ENCODE results near the gene PRR7. TPM values are rescaled to one million over a fixed set of nuclear protein-coding genes. Genes with fewer than 3 reads are reported as not detected.

PRR7 gene
- total and polyA plus RNA-seq, 2 of the 13 experiments (the other 11 are each of a cell fraction or from before 2014, with no cell fraction given) = 4.8 to 5.0 TPM

DNA sequence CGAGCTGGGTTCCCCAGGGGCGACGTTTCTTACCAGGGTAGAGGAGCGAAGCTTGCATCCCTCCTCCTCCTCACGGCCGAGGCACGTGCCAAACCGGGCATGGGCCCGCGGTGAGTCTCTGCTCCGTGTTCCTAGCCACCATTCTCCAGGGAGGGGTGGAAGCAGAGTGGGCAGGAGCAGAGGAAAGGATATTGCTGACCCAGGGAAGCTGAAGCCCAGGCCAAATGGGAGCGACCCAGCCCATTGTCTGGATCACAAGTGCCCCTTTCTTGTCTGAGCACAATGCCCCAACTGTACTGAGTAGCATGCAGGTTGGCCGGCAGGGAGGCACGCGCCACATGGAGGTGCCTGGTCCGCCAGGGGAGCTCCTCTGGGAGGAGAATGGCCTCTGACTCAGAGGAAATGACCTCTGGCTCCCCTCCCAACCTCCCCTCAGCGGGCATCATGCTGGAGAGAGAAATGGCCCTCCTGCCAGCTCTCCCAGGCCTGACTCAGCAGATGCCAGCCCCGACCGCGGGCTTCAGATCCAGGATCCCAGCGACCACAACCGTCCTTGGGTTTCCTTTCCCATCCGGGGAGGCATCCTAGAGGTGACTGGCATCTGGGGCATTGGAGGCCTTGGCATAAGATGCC, 1.1 kb downstream of the PRR7 start (continued):
- TF ChIP-seq ZZZ3 (CRISPR knock-in tag; IDR thresholded peaks at IDR 0.05; ENCODE audit: borderline replicate concordance) (no peak; the same call in 1 of the 2 replicates), ZNF609 (CRISPR knock-in tag; IDR thresholded peaks at IDR 0.05; ENCODE audit: borderline replicate concordance) (peak; percentile 60; the same call in 1 of the 2 replicates), ZNF710 (CRISPR knock-in tag; IDR thresholded peaks at IDR 0.05; ENCODE audit: borderline replicate concordance) (no peak), CEBPG (CRISPR knock-in tag; IDR thresholded peaks at IDR 0.05) (0 out of 2 replicates have a peak, but pooled peaks have one; percentile 7), ZNF776 (CRISPR knock-in tag; IDR thresholded peaks at IDR 0.05) (0 out of 2 replicates have a peak, but pooled peaks have one; percentile 49), ZBED4 (CRISPR knock-in tag; IDR thresholded peaks at IDR 0.05; ENCODE audit: borderline replicate concordance) (peak; percentile 52; the same call in 1 of the 2 replicates), ZNF558 (CRISPR knock-in tag; IDR thresholded peaks at IDR 0.05; ENCODE audit: borderline replicate concordance) (no peak), DMAP1 (CRISPR knock-in tag; IDR thresholded peaks at IDR 0.05) (peak; percentile 89), RXRA (CRISPR knock-in tag; IDR thresholded peaks at IDR 0.05) (peak; percentile 90), ZNF564 (CRISPR knock-in tag; IDR thresholded peaks at IDR 0.05) (no peak), TBX3 (IDR thresholded peaks at IDR 0.05; ENCODE audit: borderline replicate concordance) (no peak)
- TF ChIP-seq, protein P1, sequence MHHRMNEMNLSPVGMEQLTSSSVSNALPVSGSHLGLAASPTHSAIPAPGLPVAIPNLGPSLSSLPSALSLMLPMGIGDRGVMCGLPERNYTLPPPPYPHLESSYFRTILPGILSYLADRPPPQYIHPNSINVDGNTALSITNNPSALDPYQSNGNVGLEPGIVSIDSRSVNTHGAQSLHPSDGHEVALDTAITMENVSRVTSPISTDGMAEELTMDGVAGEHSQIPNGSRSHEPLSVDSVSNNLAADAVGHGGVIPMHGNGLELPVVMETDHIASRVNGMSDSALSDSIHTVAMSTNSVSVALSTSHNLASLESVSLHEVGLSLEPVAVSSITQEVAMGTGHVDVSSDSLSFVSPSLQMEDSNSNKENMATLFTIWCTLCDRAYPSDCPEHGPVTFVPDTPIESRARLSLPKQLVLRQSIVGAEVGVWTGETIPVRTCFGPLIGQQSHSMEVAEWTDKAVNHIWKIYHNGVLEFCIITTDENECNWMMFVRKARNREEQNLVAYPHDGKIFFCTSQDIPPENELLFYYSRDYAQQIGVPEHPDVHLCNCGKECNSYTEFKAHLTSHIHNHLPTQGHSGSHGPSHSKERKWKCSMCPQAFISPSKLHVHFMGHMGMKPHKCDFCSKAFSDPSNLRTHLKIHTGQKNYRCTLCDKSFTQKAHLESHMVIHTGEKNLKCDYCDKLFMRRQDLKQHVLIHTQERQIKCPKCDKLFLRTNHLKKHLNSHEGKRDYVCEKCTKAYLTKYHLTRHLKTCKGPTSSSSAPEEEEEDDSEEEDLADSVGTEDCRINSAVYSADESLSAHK (CRISPR knock-in tag; IDR thresholded peaks at IDR 0.05; ENCODE audit: borderline replicate concordance) = no peak
- TF ChIP-seq, protein P2, sequence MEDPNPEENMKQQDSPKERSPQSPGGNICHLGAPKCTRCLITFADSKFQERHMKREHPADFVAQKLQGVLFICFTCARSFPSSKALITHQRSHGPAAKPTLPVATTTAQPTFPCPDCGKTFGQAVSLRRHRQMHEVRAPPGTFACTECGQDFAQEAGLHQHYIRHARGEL (CRISPR knock-in tag; IDR thresholded peaks at IDR 0.05) = no peak
- TF ChIP-seq, protein P3, sequence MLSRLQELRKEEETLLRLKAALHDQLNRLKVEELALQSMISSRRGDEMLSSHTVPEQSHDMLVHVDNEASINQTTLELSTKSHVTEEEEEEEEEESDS (CRISPR knock-in tag; IDR thresholded peaks at IDR 0.05; ENCODE audit: borderline replicate concordance) = no peak

Data from HepG2 (cell line).